Activated CD4-positive, alpha-beta T cell treated with anti-CD3 and anti-CD28 coated beads for 36 hours (primary cell): ENCODE measurements around the gene TMEM198. TPM values are rescaled to one million over a fixed set of nuclear protein-coding genes. Genes with fewer than 3 reads are reported as not detected.

Experiments
- ATAC-seq: fragments of 200-7000 bp; cut with Tn5 transposase; one replicate; pipeline ENCODE4 v1.10.0; 2021; ENCODE audit warnings: mild to moderate bottlenecking, moderate library complexity
- CTCF ChIA-PET: fragments of 350-600 bp; sonication (Branson Sonifier 250); formaldehyde crosslinking; loops from one replicate; lab custom pipeline; 2021; ENCODE audit warnings: antibody characterized with exemption; lab: Charles Lee
- POLR2A ChIA-PET: fragments of 350-600 bp; sonication (Branson Sonifier 250); formaldehyde crosslinking; loops from one replicate; lab custom pipeline; 2021; ENCODE audit warnings: antibody characterized with exemption, inconsistent platforms; lab: Charles Lee
- DNase-seq: peaks from one replicate; pipeline ENCODE4 v3.0.0-alpha.2; 2020
- H3K27ac Mint-ChIP-seq: one replicate; pipeline ENCODE4 v1.8.0; 2021; ENCODE audit warnings: mixed read lengths
- H3K27me3 Mint-ChIP-seq: one replicate; pipeline ENCODE4 v1.8.0; 2021; ENCODE audit warnings: mixed read lengths
- H3K36me3 Mint-ChIP-seq: one replicate; pipeline ENCODE4 v1.8.0; 2021; ENCODE audit warnings: low read depth, mixed read lengths
- H3K4me1 Mint-ChIP-seq: one replicate; pipeline ENCODE4 v1.8.0; 2021; ENCODE audit warnings: mixed read lengths
- H3K4me3 Mint-ChIP-seq: one replicate; pipeline ENCODE4 v1.8.0; 2021; ENCODE audit warnings: mild to moderate bottlenecking, moderate library complexity, mixed read lengths
- H3K9me3 Mint-ChIP-seq: one replicate; pipeline ENCODE4 v1.8.0; 2021; ENCODE audit warnings: low read depth, mixed read lengths
- intact Hi-C, 2 experiments: fragments of 100-400 bp; cut with DNase I in 1 of 2; cut with micrococcal nuclease in 1 of 2; formaldehyde crosslinking; loops; one replicate each; pipeline versions ENCODE4 v1.14.2 to v1.15.1; 2022 to 2024; cut with DNase I, micrococcal nuclease
- total RNA-seq, 2 experiments: library from RNA; stranded (reverse); gene quantifications; one replicate each; pipeline ENCODE4 v1.2.3, GENCODE V29; 2021

TMEM198 gene
- total RNA-seq, 2 experiments from 2014 or later, result 2.4 to 2.7 TPM

DNA sequence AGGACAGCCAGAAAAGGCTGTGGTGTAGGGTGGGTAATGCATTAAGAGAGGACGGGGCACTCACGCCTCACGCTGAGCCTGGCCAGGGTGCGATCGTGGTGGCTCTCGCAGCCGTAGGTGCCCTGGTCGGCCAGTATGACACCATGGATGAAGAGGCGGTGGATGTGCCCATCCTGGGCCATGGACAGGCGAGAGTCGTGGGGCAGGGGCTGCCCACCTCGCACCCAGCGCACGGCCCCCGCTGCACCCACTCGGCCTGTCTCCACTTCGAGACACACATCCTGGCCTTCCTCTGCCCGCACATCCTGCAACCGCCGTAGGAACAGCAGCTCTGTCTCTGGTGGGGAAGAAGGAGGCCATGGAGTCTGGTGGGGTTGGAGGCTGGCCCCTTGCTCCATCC is 12.1 kb downstream of the TMEM198 start:
- Mint-ChIP-seq H3K4me1 (peaks cover 5% of the 10 kb centered on the region), H3K27me3 (peaks cover 27% of the 10 kb centered on the region), H3K9me3 (no peaks in the 10 kb centered on the region), H3K36me3 (no peaks in the 10 kb centered on the region), H3K4me3 (no peak overlapping the region), H3K27ac (no peak overlapping the region)
- ATAC-seq (no peak), DNase-seq (no peak)
- CTCF ChIA-PET, result interaction anchor here (0.9 kb wide), 1 partner anchor 15 kb away, joined by 3 read pairs; no protein-coding TSS in a partner anchor
- intact Hi-C loops, result no loop called here
- POLR2A ChIA-PET, result no interaction called here

DNA sequence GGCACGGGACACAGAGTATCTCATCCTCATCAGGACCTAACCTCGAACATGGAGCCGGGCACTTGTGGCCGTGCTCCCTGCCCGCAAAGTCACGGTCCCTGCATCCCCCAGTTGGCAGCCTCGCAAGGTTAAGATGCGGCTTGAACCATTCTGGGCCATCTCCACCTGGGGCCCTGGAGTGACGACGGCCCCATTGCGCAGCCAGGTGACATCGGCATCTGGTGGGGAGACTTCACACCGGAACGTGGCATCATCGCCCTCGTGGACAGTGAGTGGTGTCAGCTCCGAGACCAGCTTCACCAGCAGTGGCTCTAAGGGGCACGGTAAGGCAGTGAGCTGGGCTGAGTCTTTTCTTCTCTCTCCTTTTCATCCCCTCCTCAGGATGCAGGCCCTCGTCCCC is 12.6 kb downstream of the TMEM198 start:
- intact Hi-C loops, result no loop called here
- no peak overlapping the region for H3K4me3 Mint-ChIP-seq
- no peaks in the 10 kb centered on the region for H3K36me3 Mint-ChIP-seq
- H3K9me3 Mint-ChIP-seq, result no peaks in the 10 kb centered on the region
- ATAC-seq (no peak), DNase-seq (no peak)
- CTCF ChIA-PET, result interaction anchor here (0.7 kb wide), 1 partner anchor 45 kb away, joined by 4 read pairs; no protein-coding TSS in a partner anchor
- POLR2A ChIA-PET, result no interaction called here
- no peak overlapping the region for H3K27ac Mint-ChIP-seq
- peaks cover 25% of the 10 kb centered on the region for H3K27me3 Mint-ChIP-seq
- H3K4me1 Mint-ChIP-seq, result peaks cover 5% of the 10 kb centered on the region

GRCh38 chr2:219557320-219557719 is 13.5 kb downstream of the TMEM198 start:
- POLR2A ChIA-PET, result no interaction called here
- intact Hi-C loops, result no loop called here
- ATAC-seq, result no peak

GRCh38 chr2:219557791-219558785 is 14.3 kb downstream of the TMEM198 start:
- ATAC-seq (no peak), DNase-seq (no peak)
- POLR2A ChIA-PET, result no interaction called here
- peaks cover 2% of the 10 kb centered on the region for H3K4me1 Mint-ChIP-seq
- CTCF ChIA-PET, result interaction anchor here (0.6 to 3.2 kb wide), 5 partner anchors 34 to 169 kb away, joined by 3 to 18 read pairs (median 4); partner anchors contain the start of genes SPEG and STK11IP
- H3K9me3 Mint-ChIP-seq, result no peaks in the 10 kb centered on the region
- peaks cover 22% of the 10 kb centered on the region for H3K27me3 Mint-ChIP-seq
- H3K4me3 Mint-ChIP-seq, result no peak overlapping the region
- H3K36me3 Mint-ChIP-seq, result no peaks in the 10 kb centered on the region
- intact Hi-C loops, result no loop called here
- H3K27ac Mint-ChIP-seq, result no peak overlapping the region

More at GRCh38 chr2:219557320-219557719, 13.5 kb downstream of the TMEM198 start:
- H3K27me3 Mint-ChIP-seq, result peaks cover 24% of the 10 kb centered on the region
- peaks cover 2% of the 10 kb centered on the region for H3K4me1 Mint-ChIP-seq
- H3K4me3 Mint-ChIP-seq, result no peak overlapping the region
- CTCF ChIA-PET, result interaction anchor here (0.6 to 1.0 kb wide), 2 partner anchors 49 to 168 kb away, joined by 3 read pairs; no protein-coding TSS in a partner anchor
- H3K27ac Mint-ChIP-seq, result no peak overlapping the region
- H3K36me3 Mint-ChIP-seq, result no peaks in the 10 kb centered on the region
- H3K9me3 Mint-ChIP-seq, result no peaks in the 10 kb centered on the region
- DNase-seq, result no peak

DNA sequence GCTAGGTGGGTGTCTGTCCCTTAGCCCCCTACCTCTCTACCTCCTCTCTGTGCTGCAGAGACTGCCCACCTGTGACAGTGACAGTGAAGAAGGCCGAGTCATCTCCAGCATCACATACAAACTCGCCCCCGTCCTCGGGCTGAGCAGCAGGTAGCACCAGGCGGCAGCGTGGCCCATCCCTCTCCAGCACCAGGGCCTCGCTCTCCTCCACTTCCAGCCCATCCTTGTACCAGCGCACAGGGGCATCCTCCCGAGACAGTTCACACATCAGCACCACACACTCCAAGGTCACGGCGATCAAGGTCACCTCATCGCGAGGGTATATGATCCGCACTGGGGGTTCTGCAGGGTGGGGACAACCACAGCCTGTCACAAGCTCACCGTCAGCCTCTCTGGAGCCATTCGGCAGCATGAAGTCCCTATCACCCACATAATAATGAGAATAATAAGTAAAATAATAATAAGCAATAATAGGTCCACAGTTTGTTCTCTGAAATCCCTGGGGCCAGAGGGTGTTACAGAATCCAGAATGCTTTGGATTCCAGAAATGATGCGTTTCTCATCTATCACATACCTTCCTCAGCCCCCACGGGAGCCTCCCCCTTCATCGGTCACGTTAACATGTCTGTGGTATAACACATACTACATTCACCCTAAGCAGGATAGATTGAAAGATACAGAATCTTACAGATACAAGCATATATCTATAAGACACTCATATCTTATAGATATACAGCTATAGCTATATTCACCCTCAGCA is 15.5 kb downstream of the TMEM198 start:
- intact Hi-C loops, result no loop called here
- H3K27ac Mint-ChIP-seq, result no peak overlapping the region
- no peak overlapping the region for H3K4me3 Mint-ChIP-seq
- ChIA-PET POLR2A (no interaction called here), CTCF (interaction anchor here (0.6 to 3.2 kb wide), 19 partner anchors 8 to 281 kb away, joined by 3 to 18 read pairs (median 4); partner anchors contain the start of genes CHPF, OBSL1, STK11IP and TMEM198)
- DNase-seq (no peak), ATAC-seq (no peak)
- peaks cover 13% of the 10 kb centered on the region for H3K27me3 Mint-ChIP-seq
- H3K9me3 Mint-ChIP-seq, result no peaks in the 10 kb centered on the region
- no peaks in the 10 kb centered on the region for H3K4me1 Mint-ChIP-seq
- H3K36me3 Mint-ChIP-seq, result no peaks in the 10 kb centered on the region

- ATAC-seq (peak; percentile 70), DNase-seq (peak; percentile 48)
- no peak overlapping the region for H3K27ac Mint-ChIP-seq
- POLR2A ChIA-PET, result no interaction called here
- H3K4me1 Mint-ChIP-seq, result no peaks in the 10 kb centered on the region
- no peaks in the 10 kb centered on the region for H3K36me3 Mint-ChIP-seq
- intact Hi-C loops, result no loop called here
- H3K27me3 Mint-ChIP-seq, result peaks cover 6% of the 10 kb centered on the region
- no peak overlapping the region for H3K4me3 Mint-ChIP-seq
- CTCF ChIA-PET, result interaction anchor here (0.6 to 3.2 kb wide), 29 partner anchors 8 to 282 kb away, joined by 3 to 18 read pairs (median 4); partner anchors contain the start of genes CHPF, INHA, OBSL1 and STK11IP
- no peaks in the 10 kb centered on the region for H3K9me3 Mint-ChIP-seq
These were observed 16.4 kb downstream of the TMEM198 start for GRCh38 chr2:219560037-219560892.

DNA sequence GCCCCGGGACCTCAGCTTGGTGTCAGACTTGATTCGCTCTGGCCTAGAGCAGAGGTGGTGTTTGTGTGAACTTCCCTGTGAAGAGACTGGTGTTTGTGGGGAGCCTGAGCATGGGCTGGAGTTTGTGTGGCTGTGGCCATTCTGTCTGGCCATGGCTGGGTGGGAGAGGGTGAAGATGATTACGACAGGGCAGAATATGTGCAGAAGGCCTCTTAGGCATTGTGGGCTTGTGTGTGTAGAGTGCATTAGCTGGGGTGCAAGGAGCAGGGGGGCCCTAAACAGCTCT is 17.0 kb downstream of the TMEM198 start:
- POLR2A ChIA-PET, result no interaction called here
- CTCF ChIA-PET, result interaction anchor here (0.6 to 3.2 kb wide), 18 partner anchors 8 to 159 kb away, joined by 3 to 18 read pairs (median 4); partner anchors contain the start of genes CHPF, INHA, OBSL1 and STK11IP
- Mint-ChIP-seq H3K4me3 (no peak overlapping the region), H3K27ac (no peak overlapping the region), H3K9me3 (no peaks in the 10 kb centered on the region), H3K4me1 (no peaks in the 10 kb centered on the region), H3K36me3 (no peaks in the 10 kb centered on the region), H3K27me3 (peaks cover 6% of the 10 kb centered on the region)
- ATAC-seq (peak; percentile 16), DNase-seq (no peak)
- intact Hi-C loops, result no loop called here

- ChIA-PET POLR2A (no interaction called here), CTCF (interaction anchor here (0.7 to 3.2 kb wide), 13 partner anchors 10 to 159 kb away, joined by 3 to 18 read pairs (median 4); partner anchors contain the start of genes CHPF, INHA, OBSL1 and STK11IP)
- H3K4me3 Mint-ChIP-seq, result no peak overlapping the region
- ATAC-seq (no peak), DNase-seq (no peak)
- intact Hi-C loops, result no loop called here
- no peaks in the 10 kb centered on the region for H3K36me3 Mint-ChIP-seq
- H3K4me1 Mint-ChIP-seq, result no peaks in the 10 kb centered on the region
- peaks cover 6% of the 10 kb centered on the region for H3K27me3 Mint-ChIP-seq
- H3K27ac Mint-ChIP-seq, result no peak overlapping the region
- no peaks in the 10 kb centered on the region for H3K9me3 Mint-ChIP-seq
These were observed 17.6 kb downstream of the TMEM198 start for GRCh38 chr2:219561179-219562048.

DNA sequence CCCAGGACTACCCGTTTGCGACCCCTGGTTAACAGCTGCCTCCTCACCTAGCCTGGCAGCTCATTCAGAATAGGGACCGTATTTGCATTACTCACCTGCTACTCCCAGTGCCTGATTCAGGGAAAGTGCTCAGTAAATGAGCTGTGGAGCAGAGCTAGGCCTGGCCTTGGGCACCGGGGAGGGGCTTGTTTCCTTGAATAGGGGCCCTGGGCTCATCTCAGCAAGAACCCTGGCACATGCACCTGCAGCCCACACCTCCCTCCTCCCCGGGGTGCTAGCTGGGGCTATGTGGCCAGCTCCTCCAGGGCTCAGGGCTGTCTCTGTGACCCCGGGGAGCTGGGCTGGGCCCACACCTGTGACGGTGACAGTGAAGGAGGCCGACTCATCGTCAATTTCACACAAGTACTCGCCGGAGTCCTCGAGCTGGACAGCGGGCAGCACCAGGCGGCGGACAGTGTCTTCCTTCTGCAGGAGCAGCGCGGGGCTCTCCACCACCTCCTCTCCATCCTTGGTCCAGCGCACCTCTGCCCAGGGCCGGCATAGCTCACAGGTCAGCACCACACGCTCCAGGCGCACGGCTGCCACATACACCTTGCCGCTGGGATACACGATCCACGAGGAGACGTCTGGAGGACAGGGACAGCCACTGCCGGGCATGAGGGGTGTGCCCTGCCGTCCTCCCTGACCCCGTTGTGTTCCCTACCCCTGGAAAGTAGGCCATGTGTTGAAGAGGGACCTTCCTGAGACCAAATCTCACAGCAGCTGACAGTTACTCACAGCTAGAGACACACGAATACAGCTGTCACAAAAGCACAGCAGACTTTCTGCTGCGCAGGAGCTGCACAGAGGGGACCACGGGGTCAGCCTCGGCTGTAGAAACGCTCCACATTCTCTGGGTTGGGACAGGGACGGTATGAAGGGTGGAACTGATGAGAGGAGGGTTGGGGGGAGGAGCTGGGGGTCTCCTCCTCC is 18.5 kb downstream of the TMEM198 start:
- H3K9me3 Mint-ChIP-seq, result no peaks in the 10 kb centered on the region
- H3K36me3 Mint-ChIP-seq, result no peaks in the 10 kb centered on the region
- intact Hi-C loops, result no loop called here
- ChIA-PET CTCF (interaction anchor here (0.7 to 3.2 kb wide), 2 partner anchors 38 to 80 kb away, joined by 4 to 14 read pairs; no protein-coding TSS in a partner anchor), POLR2A (no interaction called here)
- ATAC-seq (no peak), DNase-seq (no peak)
- no peak overlapping the region for H3K27ac Mint-ChIP-seq
- peaks cover 3% of the 10 kb centered on the region for H3K27me3 Mint-ChIP-seq
- no peak overlapping the region for H3K4me3 Mint-ChIP-seq
- H3K4me1 Mint-ChIP-seq, result no peaks in the 10 kb centered on the region
